ENCODE measurements around the gene PPP2R2C.

DNA sequence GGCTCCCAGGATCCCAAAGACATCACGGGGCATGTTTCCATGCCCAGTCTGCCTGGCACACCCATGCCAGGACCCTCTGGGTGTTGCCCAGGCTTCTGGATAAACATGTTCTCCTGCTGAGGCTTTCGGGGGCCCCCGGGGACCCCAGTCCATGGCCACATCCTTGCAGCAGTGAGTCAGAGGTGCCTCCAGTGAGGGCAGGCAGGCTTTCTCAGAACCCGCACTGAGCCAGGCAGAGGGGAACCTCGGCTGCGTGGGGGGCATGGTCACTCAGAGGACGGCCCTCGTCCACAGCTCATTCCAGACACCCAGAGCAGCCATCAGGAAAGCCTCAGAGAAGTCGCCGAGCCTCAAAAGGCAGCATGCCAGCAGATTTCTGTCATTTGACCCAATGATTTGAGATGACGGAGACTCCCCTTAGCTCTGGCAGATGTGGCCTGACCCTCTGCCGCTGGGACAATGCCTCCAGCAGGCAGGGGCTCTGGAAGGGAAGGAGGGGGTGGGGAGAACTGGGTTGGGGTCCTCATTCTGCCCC lies 54.8 kb downstream of the PPP2R2C start:
- TF ChIP-seq, protein P1, sequence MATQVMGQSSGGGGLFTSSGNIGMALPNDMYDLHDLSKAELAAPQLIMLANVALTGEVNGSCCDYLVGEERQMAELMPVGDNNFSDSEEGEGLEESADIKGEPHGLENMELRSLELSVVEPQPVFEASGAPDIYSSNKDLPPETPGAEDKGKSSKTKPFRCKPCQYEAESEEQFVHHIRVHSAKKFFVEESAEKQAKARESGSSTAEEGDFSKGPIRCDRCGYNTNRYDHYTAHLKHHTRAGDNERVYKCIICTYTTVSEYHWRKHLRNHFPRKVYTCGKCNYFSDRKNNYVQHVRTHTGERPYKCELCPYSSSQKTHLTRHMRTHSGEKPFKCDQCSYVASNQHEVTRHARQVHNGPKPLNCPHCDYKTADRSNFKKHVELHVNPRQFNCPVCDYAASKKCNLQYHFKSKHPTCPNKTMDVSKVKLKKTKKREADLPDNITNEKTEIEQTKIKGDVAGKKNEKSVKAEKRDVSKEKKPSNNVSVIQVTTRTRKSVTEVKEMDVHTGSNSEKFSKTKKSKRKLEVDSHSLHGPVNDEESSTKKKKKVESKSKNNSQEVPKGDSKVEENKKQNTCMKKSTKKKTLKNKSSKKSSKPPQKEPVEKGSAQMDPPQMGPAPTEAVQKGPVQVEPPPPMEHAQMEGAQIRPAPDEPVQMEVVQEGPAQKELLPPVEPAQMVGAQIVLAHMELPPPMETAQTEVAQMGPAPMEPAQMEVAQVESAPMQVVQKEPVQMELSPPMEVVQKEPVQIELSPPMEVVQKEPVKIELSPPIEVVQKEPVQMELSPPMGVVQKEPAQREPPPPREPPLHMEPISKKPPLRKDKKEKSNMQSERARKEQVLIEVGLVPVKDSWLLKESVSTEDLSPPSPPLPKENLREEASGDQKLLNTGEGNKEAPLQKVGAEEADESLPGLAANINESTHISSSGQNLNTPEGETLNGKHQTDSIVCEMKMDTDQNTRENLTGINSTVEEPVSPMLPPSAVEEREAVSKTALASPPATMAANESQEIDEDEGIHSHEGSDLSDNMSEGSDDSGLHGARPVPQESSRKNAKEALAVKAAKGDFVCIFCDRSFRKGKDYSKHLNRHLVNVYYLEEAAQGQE (IDR thresholded peaks at IDR 0.05; ENCODE audit: insufficient replicate concordance, low read depth): no peak
- TF ChIP-seq, protein P2, sequence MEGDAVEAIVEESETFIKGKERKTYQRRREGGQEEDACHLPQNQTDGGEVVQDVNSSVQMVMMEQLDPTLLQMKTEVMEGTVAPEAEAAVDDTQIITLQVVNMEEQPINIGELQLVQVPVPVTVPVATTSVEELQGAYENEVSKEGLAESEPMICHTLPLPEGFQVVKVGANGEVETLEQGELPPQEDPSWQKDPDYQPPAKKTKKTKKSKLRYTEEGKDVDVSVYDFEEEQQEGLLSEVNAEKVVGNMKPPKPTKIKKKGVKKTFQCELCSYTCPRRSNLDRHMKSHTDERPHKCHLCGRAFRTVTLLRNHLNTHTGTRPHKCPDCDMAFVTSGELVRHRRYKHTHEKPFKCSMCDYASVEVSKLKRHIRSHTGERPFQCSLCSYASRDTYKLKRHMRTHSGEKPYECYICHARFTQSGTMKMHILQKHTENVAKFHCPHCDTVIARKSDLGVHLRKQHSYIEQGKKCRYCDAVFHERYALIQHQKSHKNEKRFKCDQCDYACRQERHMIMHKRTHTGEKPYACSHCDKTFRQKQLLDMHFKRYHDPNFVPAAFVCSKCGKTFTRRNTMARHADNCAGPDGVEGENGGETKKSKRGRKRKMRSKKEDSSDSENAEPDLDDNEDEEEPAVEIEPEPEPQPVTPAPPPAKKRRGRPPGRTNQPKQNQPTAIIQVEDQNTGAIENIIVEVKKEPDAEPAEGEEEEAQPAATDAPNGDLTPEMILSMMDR (IDR thresholded peaks at IDR 0.05; ENCODE audit: insufficient read depth, low read length): no peak

Data from HL-60 (cell line).